Measurements from ENCODE around the gene CRKL.

The CRKL gene

GRCh38 chr22:20999350-21000206 is 82.4 kb downstream of the CRKL start:
- peak overlapping the region; percentile 96 for H3K27ac ChIP-seq
- no peak for TF ChIP-seq CTCF (conservative IDR thresholded peaks at IDR 0.05)
- TF ChIP-seq ZFX (IDR thresholded peaks at IDR 0.05): no peak

GRCh38 chr22:21000207-21000986 is 83.2 kb downstream of the CRKL start:
- no peak for TF ChIP-seq ZFX (IDR thresholded peaks at IDR 0.05)
- TF ChIP-seq CTCF (conservative IDR thresholded peaks at IDR 0.05): no peak
- H3K27ac ChIP-seq: peak overlapping the region; percentile 96

- peak overlapping the region; percentile 96 for H3K27ac ChIP-seq
- no peak for TF ChIP-seq CTCF (conservative IDR thresholded peaks at IDR 0.05)
- peak; percentile 60; the same call in 1 of the 2 replicates for TF ChIP-seq ZFX (IDR thresholded peaks at IDR 0.05)
Measured at GRCh38 chr22:21000987-21001600, 83.9 kb downstream of the CRKL start.

GRCh38 chr22:21001601-21002325 is 84.6 kb downstream of the CRKL start, which contains the start of gene THAP7:
TSS of gene THAP7 (minus strand) at chr22:21002118. CDS start at chr22:21001911, 207 bp downstream.
- peak within 1 kb of the TSS; percentile 96 for H3K27ac ChIP-seq
- TF ChIP-seq ZFX (IDR thresholded peaks at IDR 0.05): no peak
- no peak for TF ChIP-seq CTCF (conservative IDR thresholded peaks at IDR 0.05)

All from C4-2B (cell line).